ENCODE data around the gene DPH2. TPM values are rescaled to one million over a fixed set of nuclear protein-coding genes. Genes with fewer than 3 reads are reported as not detected.
A peak's percentile ranks its signal among the peaks of the same experiment; 100 is the strongest.

DPH2 gene
- total and polyA plus RNA-seq, 10 of the 15 experiments (the other 5 are each of a cell fraction or from before 2014, with no cell fraction given): 13.1 to 82.9 (median 52.0) TPM

DNA sequence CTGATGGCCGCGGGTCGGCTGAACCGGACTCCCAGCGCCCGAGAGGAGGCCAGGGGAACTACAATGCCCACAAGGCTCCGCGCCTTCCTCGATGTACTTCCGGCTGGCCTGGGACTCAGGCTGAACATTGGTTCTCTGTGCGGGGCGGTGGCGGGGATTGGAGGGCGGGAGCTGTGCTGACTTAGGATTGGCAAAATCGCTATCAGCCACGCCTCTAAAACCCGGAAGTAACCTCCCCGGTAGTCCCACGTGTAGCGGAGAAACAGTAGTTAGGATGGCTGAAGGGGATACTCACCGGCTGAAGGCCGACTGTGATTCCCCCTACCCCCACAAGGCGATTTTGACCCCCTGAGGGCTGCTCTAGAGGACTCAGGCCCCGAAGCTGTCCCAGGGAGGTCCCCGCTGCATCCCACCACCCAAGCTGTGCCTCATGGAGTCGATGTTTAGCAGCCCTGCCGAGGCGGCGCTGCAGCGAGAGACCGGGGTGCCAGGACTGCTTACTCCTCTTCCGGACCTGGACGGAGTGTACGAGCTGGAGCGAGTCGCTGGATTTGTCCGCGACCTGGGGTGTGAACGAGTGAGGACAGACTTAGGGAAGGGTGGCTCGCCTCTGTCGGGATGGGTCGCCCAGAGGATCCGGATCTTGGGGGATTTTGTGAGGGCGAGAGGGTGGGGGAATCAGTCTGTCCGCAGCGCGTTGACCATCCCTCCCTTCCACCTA, at the start of gene DPH2 (continued):
- TF ChIP-seq, protein P1, sequence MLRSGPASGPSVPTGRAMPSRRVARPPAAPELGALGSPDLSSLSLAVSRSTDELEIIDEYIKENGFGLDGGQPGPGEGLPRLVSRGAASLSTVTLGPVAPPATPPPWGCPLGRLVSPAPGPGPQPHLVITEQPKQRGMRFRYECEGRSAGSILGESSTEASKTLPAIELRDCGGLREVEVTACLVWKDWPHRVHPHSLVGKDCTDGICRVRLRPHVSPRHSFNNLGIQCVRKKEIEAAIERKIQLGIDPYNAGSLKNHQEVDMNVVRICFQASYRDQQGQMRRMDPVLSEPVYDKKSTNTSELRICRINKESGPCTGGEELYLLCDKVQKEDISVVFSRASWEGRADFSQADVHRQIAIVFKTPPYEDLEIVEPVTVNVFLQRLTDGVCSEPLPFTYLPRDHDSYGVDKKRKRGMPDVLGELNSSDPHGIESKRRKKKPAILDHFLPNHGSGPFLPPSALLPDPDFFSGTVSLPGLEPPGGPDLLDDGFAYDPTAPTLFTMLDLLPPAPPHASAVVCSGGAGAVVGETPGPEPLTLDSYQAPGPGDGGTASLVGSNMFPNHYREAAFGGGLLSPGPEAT (IDR thresholded peaks at IDR 0.05; ENCODE audit: low read depth): peak; percentile 67
- TF ChIP-seq, protein P2, sequence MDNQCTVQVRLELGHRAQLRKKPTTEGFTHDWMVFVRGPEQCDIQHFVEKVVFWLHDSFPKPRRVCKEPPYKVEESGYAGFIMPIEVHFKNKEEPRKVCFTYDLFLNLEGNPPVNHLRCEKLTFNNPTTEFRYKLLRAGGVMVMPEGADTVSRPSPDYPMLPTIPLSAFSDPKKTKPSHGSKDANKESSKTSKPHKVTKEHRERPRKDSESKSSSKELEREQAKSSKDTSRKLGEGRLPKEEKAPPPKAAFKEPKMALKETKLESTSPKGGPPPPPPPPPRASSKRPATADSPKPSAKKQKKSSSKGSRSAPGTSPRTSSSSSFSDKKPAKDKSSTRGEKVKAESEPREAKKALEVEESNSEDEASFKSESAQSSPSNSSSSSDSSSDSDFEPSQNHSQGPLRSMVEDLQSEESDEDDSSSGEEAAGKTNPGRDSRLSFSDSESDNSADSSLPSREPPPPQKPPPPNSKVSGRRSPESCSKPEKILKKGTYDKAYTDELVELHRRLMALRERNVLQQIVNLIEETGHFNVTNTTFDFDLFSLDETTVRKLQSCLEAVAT (IDR thresholded peaks at IDR 0.05): no peak; the same call in 1 of the 2 replicates
- TF ChIP-seq NFYA (IDR thresholded peaks at IDR 0.05; ENCODE audit: borderline replicate concordance, low read depth, low read length) (no peak; the same call in 1 of the 2 replicates), GATAD2B (conservative IDR thresholded peaks at IDR 0.05; ENCODE audit: low read depth) (no peak), TCF3 (IDR thresholded peaks at IDR 0.05; ENCODE audit: borderline replicate concordance, insufficient read depth, low read depth, low read length) (no peak), ZZZ3 (IDR thresholded peaks at IDR 0.05; ENCODE audit: control insufficient read depth, insufficient read length, low read depth) (no peak), TCF12 (IDR thresholded peaks at IDR 0.05; ENCODE audit: low read depth, low read length) (no peak), STAT3 (IDR thresholded peaks at IDR 0.05; ENCODE audit: low read depth, low read length) (no peak), RB1 (IDR thresholded peaks at IDR 0.05; ENCODE audit: borderline replicate concordance) (no peak), CREB1 (IDR thresholded peaks at IDR 0.05; ENCODE audit: low read depth) (peak; percentile 83), BACH1 (IDR thresholded peaks at IDR 0.05; ENCODE audit: borderline replicate concordance) (no peak), SREBF1 (IDR thresholded peaks at IDR 0.05; ENCODE audit: low read length) (peak; percentile 84), CBFB (IDR thresholded peaks at IDR 0.05; ENCODE audit: low read depth) (no peak), SUZ12 (IDR thresholded peaks at IDR 0.05; ENCODE audit: unreplicated experiment) (no peak), KDM1A (IDR thresholded peaks at IDR 0.05; ENCODE audit: borderline replicate concordance) (no peak), RCOR1 (conservative IDR thresholded peaks at IDR 0.05; ENCODE audit: low read depth, low read length) (no peak), PAX8 (IDR thresholded peaks at IDR 0.05) (no peak), NR2C1 (IDR thresholded peaks at IDR 0.05) (peak; percentile 98)
- TF ChIP-seq, protein P3, sequence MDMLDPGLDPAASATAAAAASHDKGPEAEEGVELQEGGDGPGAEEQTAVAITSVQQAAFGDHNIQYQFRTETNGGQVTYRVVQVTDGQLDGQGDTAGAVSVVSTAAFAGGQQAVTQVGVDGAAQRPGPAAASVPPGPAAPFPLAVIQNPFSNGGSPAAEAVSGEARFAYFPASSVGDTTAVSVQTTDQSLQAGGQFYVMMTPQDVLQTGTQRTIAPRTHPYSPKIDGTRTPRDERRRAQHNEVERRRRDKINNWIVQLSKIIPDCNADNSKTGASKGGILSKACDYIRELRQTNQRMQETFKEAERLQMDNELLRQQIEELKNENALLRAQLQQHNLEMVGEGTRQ (IDR thresholded peaks at IDR 0.05; ENCODE audit: borderline replicate concordance, low read depth, low read length): peak; percentile 60
- TF ChIP-seq, protein P4, sequence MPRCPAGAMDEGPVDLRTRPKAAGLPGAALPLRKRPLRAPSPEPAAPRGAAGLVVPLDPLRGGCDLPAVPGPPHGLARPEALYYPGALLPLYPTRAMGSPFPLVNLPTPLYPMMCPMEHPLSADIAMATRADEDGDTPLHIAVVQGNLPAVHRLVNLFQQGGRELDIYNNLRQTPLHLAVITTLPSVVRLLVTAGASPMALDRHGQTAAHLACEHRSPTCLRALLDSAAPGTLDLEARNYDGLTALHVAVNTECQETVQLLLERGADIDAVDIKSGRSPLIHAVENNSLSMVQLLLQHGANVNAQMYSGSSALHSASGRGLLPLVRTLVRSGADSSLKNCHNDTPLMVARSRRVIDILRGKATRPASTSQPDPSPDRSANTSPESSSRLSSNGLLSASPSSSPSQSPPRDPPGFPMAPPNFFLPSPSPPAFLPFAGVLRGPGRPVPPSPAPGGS (IDR thresholded peaks at IDR 0.05; ENCODE audit: borderline replicate concordance, insufficient read depth, low read depth, low read length, poor library complexity, severe bottlenecking): no peak
- TF ChIP-seq, protein P5, sequence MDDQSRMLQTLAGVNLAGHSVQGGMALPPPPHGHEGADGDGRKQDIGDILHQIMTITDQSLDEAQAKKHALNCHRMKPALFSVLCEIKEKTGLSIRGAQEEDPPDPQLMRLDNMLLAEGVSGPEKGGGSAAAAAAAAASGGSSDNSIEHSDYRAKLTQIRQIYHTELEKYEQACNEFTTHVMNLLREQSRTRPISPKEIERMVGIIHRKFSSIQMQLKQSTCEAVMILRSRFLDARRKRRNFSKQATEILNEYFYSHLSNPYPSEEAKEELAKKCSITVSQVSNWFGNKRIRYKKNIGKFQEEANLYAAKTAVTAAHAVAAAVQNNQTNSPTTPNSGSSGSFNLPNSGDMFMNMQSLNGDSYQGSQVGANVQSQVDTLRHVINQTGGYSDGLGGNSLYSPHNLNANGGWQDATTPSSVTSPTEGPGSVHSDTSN (IDR thresholded peaks at IDR 0.05; ENCODE audit: insufficient replicate concordance, low read depth, low read length): no peak
- TF ChIP-seq, protein P6, sequence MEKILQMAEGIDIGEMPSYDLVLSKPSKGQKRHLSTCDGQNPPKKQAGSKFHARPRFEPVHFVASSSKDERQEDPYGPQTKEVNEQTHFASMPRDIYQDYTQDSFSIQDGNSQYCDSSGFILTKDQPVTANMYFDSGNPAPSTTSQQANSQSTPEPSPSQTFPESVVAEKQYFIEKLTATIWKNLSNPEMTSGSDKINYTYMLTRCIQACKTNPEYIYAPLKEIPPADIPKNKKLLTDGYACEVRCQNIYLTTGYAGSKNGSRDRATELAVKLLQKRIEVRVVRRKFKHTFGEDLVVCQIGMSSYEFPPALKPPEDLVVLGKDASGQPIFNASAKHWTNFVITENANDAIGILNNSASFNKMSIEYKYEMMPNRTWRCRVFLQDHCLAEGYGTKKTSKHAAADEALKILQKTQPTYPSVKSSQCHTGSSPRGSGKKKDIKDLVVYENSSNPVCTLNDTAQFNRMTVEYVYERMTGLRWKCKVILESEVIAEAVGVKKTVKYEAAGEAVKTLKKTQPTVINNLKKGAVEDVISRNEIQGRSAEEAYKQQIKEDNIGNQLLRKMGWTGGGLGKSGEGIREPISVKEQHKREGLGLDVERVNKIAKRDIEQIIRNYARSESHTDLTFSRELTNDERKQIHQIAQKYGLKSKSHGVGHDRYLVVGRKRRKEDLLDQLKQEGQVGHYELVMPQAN (conservative IDR thresholded peaks at IDR 0.05): peak; percentile 97

All from GM12878 (cell line).